Heart right ventricle (tissue), 16 donors: ENCODE measurements around the gene FRMD5. TPM values are rescaled to one million over a fixed set of nuclear protein-coding genes. Genes with fewer than 3 reads are reported as not detected.

Source experiments
- ATAC-seq, 8 donors: fragments of 200-7000 bp; cut with Tn5 transposase; one replicate each; pipeline ENCODE4 v1.9.1; 2020; ENCODE audit warnings: mild to moderate bottlenecking in 8 of 8, moderate library complexity in 8 of 8, moderate number of reproducible peaks in 1 of 8
- DNase-seq, 2 donors: peaks; one replicate each; pipeline ENCODE4 v3.0.0-alpha.2; 2020
- H3K27ac ChIP-seq, 10 donors: fragments of 200-600 bp; sonication (generic) in 2 of 10; one replicate each; pipeline versions ENCODE4 v1.5.0 to v1.8.0; 2020 to 2022; ENCODE audit warnings: mild to moderate bottlenecking in 3 of 10
- H3K27me3 ChIP-seq, 7 donors: fragments of 200-600 bp; one replicate each; pipeline ENCODE4 v1.8.0; 2021 to 2022; ENCODE audit warnings: mild to moderate bottlenecking in 2 of 7
- H3K36me3 ChIP-seq, 9 donors: fragments of 200-600 bp; sonication (generic) in 1 of 9; one replicate each; pipeline versions ENCODE4 v1.5.0 to v1.8.0; 2020 to 2022; ENCODE audit warnings: mild to moderate bottlenecking in 2 of 9
- H3K4me1 ChIP-seq, 9 donors: fragments of 200-600 bp; sonication (generic) in 1 of 9; one replicate each; pipeline versions ENCODE4 v1.5.0 to v1.8.0; 2020 to 2022; ENCODE audit warnings: mild to moderate bottlenecking in 4 of 9
- H3K4me3 ChIP-seq, 10 donors: fragments of 200-600 bp; sonication (generic) in 2 of 10; one replicate each; pipeline versions ENCODE4 v1.5.0 to v1.8.0; 2020 to 2022; ENCODE audit warnings: mild to moderate bottlenecking in 7 of 10, moderate library complexity in 2 of 10
- H3K9me3 ChIP-seq, 11 donors: fragments of 200-600 bp in 10 of 11; sonication (generic) in 2 of 11; one replicate each; pipeline versions ENCODE4 v1.5.0 to v1.8.0; 2013 to 2022; ENCODE audit warnings: mild to moderate bottlenecking in 2 of 11, control low read depth in 1 of 11, moderate library complexity in 1 of 11
- WGBS, 2 donors: extraction: QIAGEN DNeasy Blood & Tissue Kit; methylation state at CpG; one replicate each; pipeline ENCODE4 v1.1.7; 2013; ENCODE audit warnings: inconsistent platforms in 1 of 2; 5-methylcytosine and 5-hydroxymethylcytosine counted together
- intact Hi-C, 10 donors: fragments of 100-400 bp; cut with DNase I; formaldehyde crosslinking; loops; one replicate each; pipeline versions ENCODE4 v1.11.1 to v1.14.2; 2022
- polyA plus RNA-seq, 2 donors: library from polyadenylated mRNA; stranded (reverse); fragments of 200-250 nt; gene quantifications; one replicate each; pipeline ENCODE4 v1.2.3, GENCODE V29; 2013
- total RNA-seq, 10 donors: library from RNA; stranded (reverse); fragmentation: NEBNext Ultra II Directional in 3 of 10; extraction: Animal tissue kit (Norgen Biotek cat#: 25700) in 3 of 10; gene quantifications; one replicate each; pipeline versions ENCODE4 v1.2.1 to v1.2.4, GENCODE V29; 2021 to 2023
- TF ChIP-seq, protein P1 (sequence below), 9 donors: fragments of 200-600 bp; sonication (generic) in 2 of 9; IDR thresholded peaks; one replicate each; pipeline versions ENCODE4 v1.5.0 to v1.8.0; 2021 to 2022; ENCODE audit warnings: antibody characterized with exemption in 9 of 9, mild to moderate bottlenecking in 5 of 9, moderate library complexity in 1 of 9
- donor health status: Arrhythmogenic right ventricular cardiomyopathy.
- donor health status: ischemic (EF 13 %, LVEDD 7.1; RV severe dilation, severe dysfunction).
- donor health status: healthy with polysubstance abuse.
- donor health status: DM: no; HTN: yes; CAD: no.
- donor health status: DM: no; HTN: no; CAD: no.
- donor health status: ischemic (EF 25% LVEDD 6.9; RV normal size, moderate dysfunction).
- donor health status: ischemic (EF 25% LVEDD 5.7; RV mildly dilated, moderate dysfunction).
- donor health status: healthy.
- donor health status: DM: yes; HTN: yes; CAD: no.
- donor health status: Ischemic cardiomyopathy.
- donor health status: ischemic (EF 35%, LVEDD 5.7; RV mildly dilated, moderate dysfunction).
- donor health status: nonischemic (EF 11% LVEDD 7.7; RV severe dilation, severe dysfunction).
- donor health status: DM: yes; HTN: yes; CAD: no.
- donor health status: PGD.
- donor health status: ischemic (EF 29% LVEDD 5.4; RV normal size, mild dysfunction).
- donor health status: nonischemic (EF 23%, LVEDD 6.1; RV moderate dilation, normal function).

The FRMD5 gene
- total and polyA plus RNA-seq, 12 donors: 7.2 to 86.3 (median 55.3) TPM

DNA sequence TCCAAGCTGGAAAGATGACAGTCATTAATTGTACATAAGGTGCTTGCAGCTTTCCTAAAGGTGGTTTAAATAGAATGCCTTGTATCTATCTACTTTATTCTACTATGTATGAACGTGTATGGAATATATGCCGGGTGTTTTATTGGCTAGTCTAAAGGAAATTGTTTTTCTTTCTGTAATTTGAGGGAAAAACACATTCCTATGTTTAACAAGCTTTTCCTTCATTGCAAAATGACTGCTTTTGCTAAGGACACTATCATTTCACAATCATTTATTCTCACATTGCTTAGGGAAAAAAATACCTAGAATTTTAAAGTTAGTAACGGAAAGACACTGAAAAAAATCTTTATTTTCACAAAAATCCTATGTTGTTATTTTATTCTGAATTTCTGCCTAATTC lies 226.5 kb downstream of the FRMD5 start:
- Histone ChIP-seq H3K27ac (no peak overlapping the region), H3K4me1 (no peaks in the 10 kb centered on the region), H3K9me3 (no peaks in the 10 kb centered on the region), H3K27me3 (no peaks in the 10 kb centered on the region), H3K4me3 (no peak overlapping the region), H3K36me3 (no peaks in the 10 kb centered on the region)
- TF ChIP-seq, protein P1, sequence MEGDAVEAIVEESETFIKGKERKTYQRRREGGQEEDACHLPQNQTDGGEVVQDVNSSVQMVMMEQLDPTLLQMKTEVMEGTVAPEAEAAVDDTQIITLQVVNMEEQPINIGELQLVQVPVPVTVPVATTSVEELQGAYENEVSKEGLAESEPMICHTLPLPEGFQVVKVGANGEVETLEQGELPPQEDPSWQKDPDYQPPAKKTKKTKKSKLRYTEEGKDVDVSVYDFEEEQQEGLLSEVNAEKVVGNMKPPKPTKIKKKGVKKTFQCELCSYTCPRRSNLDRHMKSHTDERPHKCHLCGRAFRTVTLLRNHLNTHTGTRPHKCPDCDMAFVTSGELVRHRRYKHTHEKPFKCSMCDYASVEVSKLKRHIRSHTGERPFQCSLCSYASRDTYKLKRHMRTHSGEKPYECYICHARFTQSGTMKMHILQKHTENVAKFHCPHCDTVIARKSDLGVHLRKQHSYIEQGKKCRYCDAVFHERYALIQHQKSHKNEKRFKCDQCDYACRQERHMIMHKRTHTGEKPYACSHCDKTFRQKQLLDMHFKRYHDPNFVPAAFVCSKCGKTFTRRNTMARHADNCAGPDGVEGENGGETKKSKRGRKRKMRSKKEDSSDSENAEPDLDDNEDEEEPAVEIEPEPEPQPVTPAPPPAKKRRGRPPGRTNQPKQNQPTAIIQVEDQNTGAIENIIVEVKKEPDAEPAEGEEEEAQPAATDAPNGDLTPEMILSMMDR (IDR thresholded peaks at IDR 0.05): no peak
- intact Hi-C loops: loop anchor here in 1 of 10 donors (5.0 kb wide), 1 partner anchor 41 kb away; no protein-coding TSS in a partner anchor
- 72 to 78% methylated on average over 3 of the region's 3 CpGs for WGBS, 2 donors
- DNase-seq (no peak), ATAC-seq (no peak)

DNA sequence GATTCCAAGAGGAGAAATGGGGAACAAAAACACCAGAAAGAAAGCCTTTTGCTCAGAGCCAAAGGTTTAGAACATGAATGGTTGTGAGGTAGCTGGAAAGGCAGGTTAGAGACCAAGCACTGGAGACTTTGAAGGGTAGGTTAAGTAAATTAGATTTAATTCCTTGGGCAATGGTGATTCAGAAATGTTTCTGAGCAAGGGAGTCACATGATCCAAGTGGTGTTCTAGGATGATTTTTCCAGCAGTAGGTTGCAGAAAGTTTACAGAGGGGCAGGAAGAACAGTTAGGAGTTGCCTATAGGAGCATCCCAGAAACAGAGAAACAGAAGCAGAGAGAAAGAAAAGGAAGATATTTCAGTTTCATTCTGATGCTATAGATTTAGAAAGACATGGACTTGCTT lies 228.4 kb downstream of the FRMD5 start:
- H3K36me3 ChIP-seq: no peaks in the 10 kb centered on the region
- no peak overlapping the region for H3K27ac ChIP-seq
- H3K4me3 ChIP-seq: no peak overlapping the region
- no peaks in the 10 kb centered on the region for H3K4me1 ChIP-seq
- no peak for ATAC-seq
- H3K9me3 ChIP-seq: no peaks in the 10 kb centered on the region
- intact Hi-C loops: loop anchor here in 1 of 10 donors (5.0 kb wide), 1 partner anchor 39 kb away; no protein-coding TSS in a partner anchor
- H3K27me3 ChIP-seq: no peaks in the 10 kb centered on the region
- TF ChIP-seq, protein P1 (IDR thresholded peaks at IDR 0.05): no peak
- DNase-seq: no peak

DNA sequence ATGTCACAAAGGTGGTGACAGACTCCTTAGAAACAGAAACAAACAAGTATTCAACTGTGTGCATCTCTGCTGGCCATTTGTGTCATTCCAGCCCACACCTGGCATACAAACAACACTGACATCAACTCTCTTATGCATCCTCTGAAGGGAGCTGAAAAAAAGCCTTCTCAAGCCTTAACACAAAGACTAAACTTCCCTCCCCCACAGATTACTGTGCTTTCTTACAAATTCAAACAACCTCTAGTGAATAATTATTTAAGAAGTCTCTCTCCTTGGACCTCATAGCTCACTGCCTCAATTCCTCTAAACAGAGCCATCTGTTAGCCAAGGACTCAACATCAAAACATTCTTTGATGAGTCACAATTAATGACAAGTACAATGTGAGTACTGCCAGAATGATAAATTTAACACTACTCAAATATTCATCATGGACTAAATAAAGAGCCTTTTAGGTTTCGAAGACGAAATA lies 236.2 kb downstream of the FRMD5 start:
- Histone ChIP-seq H3K36me3 (no peaks in the 10 kb centered on the region), H3K9me3 (no peaks in the 10 kb centered on the region), H3K4me1 (peaks cover 0 to 12% (median 4%) of the 10 kb centered on the region in 9 donors), H3K4me3 (no peak overlapping the region), H3K27me3 (no peaks in the 10 kb centered on the region), H3K27ac (peak overlapping the region in 1 of 10 donors; percentile 2)
- DNase-seq (no peak), ATAC-seq (peak in 5 of 8 donors; percentile 30 to 62 (median 52))
- WGBS, 2 donors: 36 to 38% methylated on average over 2 of the region's 2 CpGs
- intact Hi-C loops: no loop called here
- TF ChIP-seq, protein P1 (IDR thresholded peaks at IDR 0.05): no peak

DNA sequence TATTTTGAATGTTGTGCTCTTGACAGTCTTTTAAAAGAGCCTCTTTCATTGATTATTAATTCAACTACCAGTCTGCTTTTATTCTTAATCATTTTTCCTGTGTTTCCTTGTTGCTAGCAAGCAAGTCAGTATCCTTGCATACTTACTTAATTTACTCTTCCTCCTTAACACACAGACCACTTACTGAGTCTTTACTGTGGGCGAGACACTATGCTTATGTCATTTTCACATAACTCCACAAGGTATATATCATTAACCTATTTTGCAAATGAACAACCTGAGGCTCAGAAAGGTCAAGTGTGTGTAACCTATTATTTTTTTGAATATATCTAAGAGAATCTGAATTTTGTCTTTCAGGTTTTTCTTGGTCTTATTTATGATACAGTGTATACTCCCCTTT lies 237.3 kb downstream of the FRMD5 start:
- H3K4me3 ChIP-seq: no peak overlapping the region
- intact Hi-C loops: no loop called here
- H3K4me1 ChIP-seq: peaks cover 0 to 12% (median 4%) of the 10 kb centered on the region in 9 donors
- 77 to 90% methylated on average over 1 of the region's 1 CpG for WGBS, 2 donors
- ATAC-seq: no peak
- TF ChIP-seq, protein P1 (IDR thresholded peaks at IDR 0.05): no peak
- no peaks in the 10 kb centered on the region for H3K27me3 ChIP-seq
- no peaks in the 10 kb centered on the region for H3K9me3 ChIP-seq
- no peaks in the 10 kb centered on the region for H3K36me3 ChIP-seq
- no peak overlapping the region for H3K27ac ChIP-seq
- DNase-seq: no peak
